Neural cell (in vitro differentiated cells): Measurements from ENCODE around the gene LDHAL6B.

Source experiments
- EZH2 ChIP-seq: fragments of 200-600, 300-800 bp; shearing (Covaris generic), sonication (generic); IDR thresholded peaks from 2 replicates; pipeline ENCODE4 v1.6.1; 2014; ENCODE audit warnings: antibody characterized with exemption, low read length, borderline replicate concordance, mild to moderate bottlenecking; ENCODE audit not compliant: insufficient read depth, poor library complexity, severe bottlenecking
- POLR2AphosphoS5 ChIP-seq: IDR thresholded peaks from 2 replicates; pipeline ENCODE4 v1.6.1; 2012
- RAD21 ChIP-seq: fragments of 450-650 bp; conservative IDR thresholded peaks from 2 replicates; pipeline ENCODE4 v1.6.1; 2014; ENCODE audit warnings: antibody characterized with exemption, mild to moderate bottlenecking, moderate library complexity
- TAF1 ChIP-seq: IDR thresholded peaks from 2 replicates; pipeline ENCODE4 v1.6.1; 2012; ENCODE audit warnings: low read depth
- TF ChIP-seq, protein P1 (sequence below): fragments of 450-650 bp; IDR thresholded peaks from 2 replicates; pipeline ENCODE4 v1.5.1; 2014; ENCODE audit warnings: antibody characterized with exemption, mild to moderate bottlenecking, moderate library complexity; ENCODE audit not compliant: poor library complexity, severe bottlenecking

GRCh38 chr15:59189241-59189640 lies 17.4 kb upstream of the LDHAL6B start:
- TF ChIP-seq, protein P1, sequence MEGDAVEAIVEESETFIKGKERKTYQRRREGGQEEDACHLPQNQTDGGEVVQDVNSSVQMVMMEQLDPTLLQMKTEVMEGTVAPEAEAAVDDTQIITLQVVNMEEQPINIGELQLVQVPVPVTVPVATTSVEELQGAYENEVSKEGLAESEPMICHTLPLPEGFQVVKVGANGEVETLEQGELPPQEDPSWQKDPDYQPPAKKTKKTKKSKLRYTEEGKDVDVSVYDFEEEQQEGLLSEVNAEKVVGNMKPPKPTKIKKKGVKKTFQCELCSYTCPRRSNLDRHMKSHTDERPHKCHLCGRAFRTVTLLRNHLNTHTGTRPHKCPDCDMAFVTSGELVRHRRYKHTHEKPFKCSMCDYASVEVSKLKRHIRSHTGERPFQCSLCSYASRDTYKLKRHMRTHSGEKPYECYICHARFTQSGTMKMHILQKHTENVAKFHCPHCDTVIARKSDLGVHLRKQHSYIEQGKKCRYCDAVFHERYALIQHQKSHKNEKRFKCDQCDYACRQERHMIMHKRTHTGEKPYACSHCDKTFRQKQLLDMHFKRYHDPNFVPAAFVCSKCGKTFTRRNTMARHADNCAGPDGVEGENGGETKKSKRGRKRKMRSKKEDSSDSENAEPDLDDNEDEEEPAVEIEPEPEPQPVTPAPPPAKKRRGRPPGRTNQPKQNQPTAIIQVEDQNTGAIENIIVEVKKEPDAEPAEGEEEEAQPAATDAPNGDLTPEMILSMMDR = no peak
- no peak for TF ChIP-seq RAD21
- no peak for TF ChIP-seq EZH2
- no peak for TF ChIP-seq POLR2AphosphoS5
- no peak for TF ChIP-seq TAF1
